Endodermal cell (in vitro differentiated cells): Measurements from ENCODE around the gene DDX10. TPM values are rescaled to one million over a fixed set of nuclear protein-coding genes. Genes with fewer than 3 reads are reported as not detected.

Experiments
- DNase-seq: peaks from one replicate; pipeline ENCODE4 v3.0.0-alpha.2; 2017
- H3K27ac ChIP-seq: 2 replicates; pipeline ENCODE4 v1.5.1; 2013; ENCODE audit warnings: mild to moderate bottlenecking, low read depth, low read length, moderate library complexity
- H3K27me3 ChIP-seq: 2 replicates; pipeline ENCODE4 v1.6.1; 2013; ENCODE audit warnings: mild to moderate bottlenecking, low read length, moderate library complexity; ENCODE audit not compliant: insufficient read depth, control insufficient read depth, poor library complexity, severe bottlenecking
- H3K36me3 ChIP-seq: 2 replicates; pipeline ENCODE4 v1.7.0; 2013; ENCODE audit warnings: mild to moderate bottlenecking, low read length, moderate library complexity; ENCODE audit not compliant: control insufficient read depth, insufficient read depth
- H3K4me1 ChIP-seq: one replicate; pipeline ENCODE4 v1.7.0; 2013; ENCODE audit warnings: low read length; ENCODE audit not compliant: control insufficient read depth, insufficient read depth
- H3K4me3 ChIP-seq: 2 replicates; pipeline ENCODE4 v1.5.1; 2013; ENCODE audit warnings: mild to moderate bottlenecking, low read length, moderate library complexity
- H3K9ac ChIP-seq: 2 replicates; pipeline ENCODE4 v1.6.1; 2013; ENCODE audit warnings: mild to moderate bottlenecking, low read length, moderate library complexity; ENCODE audit not compliant: poor library complexity, severe bottlenecking; ENCODE audit errors: extremely low read depth
- H3K9me3 ChIP-seq: 2 replicates; pipeline ENCODE4 v1.6.1; 2013; ENCODE audit warnings: mild to moderate bottlenecking, low read length, moderate library complexity; ENCODE audit not compliant: control insufficient read depth
- H3K27ac Mint-ChIP-seq: 2 replicates; pipeline ENCODE4 v1.8.0; 2020; ENCODE audit warnings: mixed read lengths
- H3K27me3 Mint-ChIP-seq: 2 replicates; pipeline ENCODE4 v1.8.0; 2021; ENCODE audit warnings: mild to moderate bottlenecking, mixed read lengths; ENCODE audit not compliant: insufficient read depth
- H3K36me3 Mint-ChIP-seq: 2 replicates; pipeline ENCODE4 v1.8.0; 2020; ENCODE audit warnings: low read depth, mixed read lengths
- H3K4me1 Mint-ChIP-seq: 2 replicates; pipeline ENCODE4 v1.8.0; 2020; ENCODE audit warnings: mixed read lengths
- H3K4me3 Mint-ChIP-seq: 2 replicates; pipeline ENCODE4 v1.8.0; 2020; ENCODE audit warnings: mild to moderate bottlenecking, moderate library complexity, mixed read lengths
- H3K9me3 Mint-ChIP-seq: 2 replicates; pipeline ENCODE4 v1.8.0; 2020; ENCODE audit warnings: mild to moderate bottlenecking, mixed read lengths
- CTCF ChIP-seq: fragments of 200-600 bp; sonication (generic); conservative IDR thresholded peaks from 2 replicates; pipeline ENCODE4 v1.5.0; 2021; ENCODE audit warnings: antibody characterized with exemption, mild to moderate bottlenecking
- WGBS, 2 experiments: methylation state at CpG; one replicate each; pipeline versions ENCODE4 v1.1.5 to v1.1.7; 2013; ENCODE audit warnings: missing lambda C conversion rate in 2 of 2, mixed read lengths in 1 of 2; ENCODE audit not compliant: insufficient coverage in 1 of 2, insufficient read length in 1 of 2; 5-methylcytosine and 5-hydroxymethylcytosine counted together
- long read RNA-seq, 4 experiments: library from polyadenylated mRNA in 2 of 4; library from RNA in 1 of 4; library from capped mRNA in 1 of 4; stranded (forward) in 3 of 4; unstranded in 1 of 4; transcript quantifications; one replicate each; pipeline ENCODE4 v2.0.0, GENCODE V29; 2020 to 2021; ENCODE audit warnings: inconsistent platforms in 1 of 4
- polyA plus RNA-seq, 2 experiments: library from polyadenylated mRNA; stranded (reverse); fragments of 50-300 nt; gene quantifications; one replicate each; pipeline ENCODE4 v1.2.3, GENCODE V29; 2013
- total RNA-seq, 2 donors: library from RNA; stranded (reverse); fragmentation: NEBNext Ultra II Directional in 1 of 2; extraction: Animal tissue kit (Norgen Biotek cat#: 25700) in 1 of 2; gene quantifications; 2 replicates in 1 of 2; 3 replicates in 1 of 2; pipeline ENCODE4 v1.2.1, GENCODE V29; 2021

Gene DDX10
- total RNA-seq: 10 to 100 TPM; 31.1 to 32.7 TPM
- polyA plus RNA-seq (2013, experiment 1 of 2): 30.5 TPM
- polyA plus RNA-seq (2013, experiment 2 of 2): 27.7 TPM
- long read RNA-seq, experiment 1, partial matches to known transcripts: 6 of 6 reads
- long read RNA-seq, experiment 1, other reads (novel, unspliced or antisense): 0 of 6 reads
- long read RNA-seq, experiment 2, transcript DDX10-201 (18 exons, 3,264 nt): major isoform, 44 of 57 reads
- long read RNA-seq, experiment 2, partial matches to known transcripts: 5 of 57 reads
- long read RNA-seq, experiment 2, other reads (novel, unspliced or antisense): 8 of 57 reads
- long read RNA-seq, experiment 3, full-length matches to known transcripts: 29 of 229 reads
- long read RNA-seq, experiment 3, partial matches to known transcripts: 187 of 229 reads
- long read RNA-seq, experiment 3, other reads (novel, unspliced or antisense): 13 of 229 reads
- long read RNA-seq, experiment 4, transcript DDX10-201 (18 exons, 3,264 nt): major isoform, 9 of 73 reads
- long read RNA-seq, experiment 4, partial matches to known transcripts: 63 of 73 reads
- long read RNA-seq, experiment 4, other reads (novel, unspliced or antisense): 1 of 73 reads

- H3K9me3 Mint-ChIP-seq: no peaks in the 10 kb centered on the region
- Histone ChIP-seq H3K4me3 (peak within 1 kb of the TSS; percentile 91), H3K4me1 (peaks cover 3% of the 10 kb centered on the region), H3K9ac (peak within 1 kb of the TSS; percentile 65), H3K9me3 (no peaks in the 10 kb centered on the region), H3K27me3 (no peaks in the 10 kb centered on the region), H3K36me3 (peaks cover 5% of the 10 kb centered on the region), H3K27ac (no peak within 1 kb of the TSS)
- no peaks in the 10 kb centered on the region for H3K27me3 Mint-ChIP-seq
- 1% methylated on average over 17 to 61 of the region's 61 CpGs for WGBS, 2 experiments
- peak within 1 kb of the TSS; percentile 95 for H3K4me3 Mint-ChIP-seq
- H3K27ac Mint-ChIP-seq: peak within 1 kb of the TSS; percentile 99
- peak; percentile 99 for DNase-seq
- peaks cover 6% of the 10 kb centered on the region for H3K4me1 Mint-ChIP-seq
- peaks cover 9% of the 10 kb centered on the region for H3K36me3 Mint-ChIP-seq
- TF ChIP-seq CTCF: no peak
Measured at GRCh38 chr11:108664730-108665525, at the start of gene DDX10. Gene DDX10, plus strand, starts transcription at chr11:108665069. Its CDS starts 85 bp downstream, at chr11:108665154.

GRCh38 chr11:108616549-108616948 is 48.3 kb upstream of the DDX10 start:
- H3K36me3 Mint-ChIP-seq: no peaks in the 10 kb centered on the region
- H3K9me3 Mint-ChIP-seq: no peaks in the 10 kb centered on the region
- H3K4me3 Mint-ChIP-seq: no peak overlapping the region
- DNase-seq: no peak
- TF ChIP-seq CTCF: no peak
- Histone ChIP-seq H3K4me3 (no peak overlapping the region), H3K9ac (no peak overlapping the region), H3K27me3 (no peaks in the 10 kb centered on the region), H3K36me3 (no peaks in the 10 kb centered on the region), H3K9me3 (no peaks in the 10 kb centered on the region), H3K27ac (no peak overlapping the region), H3K4me1 (no peaks in the 10 kb centered on the region)
- 95 to 97% methylated on average over 3 of the region's 3 CpGs for WGBS, 2 experiments
- peaks cover 6% of the 10 kb centered on the region for H3K4me1 Mint-ChIP-seq
- peak overlapping the region; percentile 15 for H3K27ac Mint-ChIP-seq
- peaks cover under 1% of the 10 kb centered on the region for H3K27me3 Mint-ChIP-seq

- H3K36me3 Mint-ChIP-seq: no peaks in the 10 kb centered on the region
- peaks cover 8% of the 10 kb centered on the region for H3K4me1 Mint-ChIP-seq
- Histone ChIP-seq H3K4me3 (no peak overlapping the region), H3K4me1 (no peaks in the 10 kb centered on the region), H3K9ac (no peak overlapping the region), H3K36me3 (no peaks in the 10 kb centered on the region), H3K9me3 (no peaks in the 10 kb centered on the region), H3K27ac (no peak overlapping the region), H3K27me3 (no peaks in the 10 kb centered on the region)
- DNase-seq: no peak
- peak overlapping the region; percentile 22 for H3K27ac Mint-ChIP-seq
- no peaks in the 10 kb centered on the region for H3K27me3 Mint-ChIP-seq
- 92 to 96% methylated on average over 3 to 4 of the region's 4 CpGs for WGBS, 2 experiments
- no peak overlapping the region for H3K4me3 Mint-ChIP-seq
- TF ChIP-seq CTCF: no peak
- no peaks in the 10 kb centered on the region for H3K9me3 Mint-ChIP-seq
Measured at GRCh38 chr11:108617055-108617454, 47.8 kb upstream of the DDX10 start.
